ENCODE data around the gene MARK3. TPM values are rescaled to one million over a fixed set of nuclear protein-coding genes. Genes with fewer than 3 reads are reported as not detected.
A peak's percentile ranks its signal among the peaks of the same experiment; 100 is the strongest.

Gene MARK3
- total and polyA plus RNA-seq, 2 of the 13 experiments (the other 11 are each of a cell fraction or from before 2014, with no cell fraction given) = 47.7 to 56.6 TPM

GRCh38 chr14:103541709-103542604, 156.7 kb downstream of the MARK3 start:
- POLR2A ChIA-PET = interaction anchor here (1.6 to 6.9 kb wide), 3 partner anchors 13 to 24 kb away, joined by 3 to 37 read pairs (median 7); partner anchors contain the start of gene TRMT61A
- no peak overlapping the region for H3K9ac ChIP-seq (ENCODE audit: insufficient read depth, low read depth, low read length)
- DNase-seq (ENCODE audit: low spot score) = no peak
- TF ChIP-seq SIX4 (CRISPR knock-in tag; IDR thresholded peaks at IDR 0.05) (no peak), ZNF256 (CRISPR knock-in tag; conservative IDR thresholded peaks at IDR 0.05) (no peak), ZNF556 (CRISPR knock-in tag; IDR thresholded peaks at IDR 0.05; ENCODE audit: borderline replicate concordance) (no peak), EEA1 (CRISPR knock-in tag; IDR thresholded peaks at IDR 0.05; ENCODE audit: borderline replicate concordance) (no peak), ZBTB40 (IDR thresholded peaks at IDR 0.05) (no peak), ZBTB40 (CRISPR knock-in tag; IDR thresholded peaks at IDR 0.05) (no peak), NCOR1 (IDR thresholded peaks at IDR 0.05; ENCODE audit: borderline replicate concordance, low read length) (no peak), ZNF800 (CRISPR knock-in tag; IDR thresholded peaks at IDR 0.05) (no peak), SCMH1 (CRISPR knock-in tag; IDR thresholded peaks at IDR 0.05; ENCODE audit: borderline replicate concordance) (no peak), ZGPAT (CRISPR knock-in tag; IDR thresholded peaks at IDR 0.05) (no peak)

More at GRCh38 chr14:103541709-103542604, 156.7 kb downstream of the MARK3 start:
- no peaks in the 10 kb centered on the region for H4K20me1 ChIP-seq (ENCODE audit: insufficient read depth, low read length)
- H3K9me3 ChIP-seq (ENCODE audit: low read length) = no peaks in the 10 kb centered on the region
- intact Hi-C loops (cut with micrococcal nuclease; ENCODE audit: unreplicated experiment) (loop anchor here (2.0 kb wide), 1 partner anchor 17 kb away; no protein-coding TSS in a partner anchor), in situ Hi-C loops (cut with HindIII; ENCODE audit: extremely low pct_ligation_motif_present, low pct_unique_long_range_greater_than_20kb) (no loop called here)
- H3K79me2 ChIP-seq (ENCODE audit: insufficient read depth, low read length) = no peaks in the 10 kb centered on the region
- FAIRE-seq (no peak), ATAC-seq (no peak)
- no peaks in the 10 kb centered on the region for H3K36me3 ChIP-seq (replicated peaks in 1 of 2; ENCODE audit: control insufficient read depth in 1 of 2, insufficient read depth in 2 of 2, low read length in 2 of 2)
- H3K4me2 ChIP-seq (ENCODE audit: low read depth, low read length) = peak overlapping the region; percentile 58
- WGBS (ENCODE audit: low lambda C conversion rate) = 54% methylated on average over 10 of the region's 33 CpGs
- H3K27ac ChIP-seq (ENCODE audit: extremely low read length, insufficient read depth, low read length) = no peak overlapping the region
- BruUV-seq (replicated peaks) = no TSS peak
- H2AFZ ChIP-seq (ENCODE audit: low read length) = no peak overlapping the region
- peaks cover 2 to 19% of the 10 kb centered on the region in 2 experiments; a peak in 2 of 5 replicates for H3K27me3 ChIP-seq (ENCODE audit: control insufficient read depth in 1 of 2, insufficient read depth in 2 of 2, low read length in 2 of 2)
- CTCF ChIA-PET (ENCODE audit: low intra/inter-chr PET ratio, low total read pairs) = interaction anchor here (1.0 to 1.4 kb wide), 2 partner anchors 24 to 42 kb away, joined by 3 read pairs; no protein-coding TSS in a partner anchor
- H3K4me1 ChIP-seq (ENCODE audit: insufficient read depth, low read length) = peaks cover 52% of the 10 kb centered on the region
- peak overlapping the region in 2 of 3 experiments; percentile 31 to 49; a peak in 4 of 6 replicates for H3K4me3 ChIP-seq (replicated peaks in 1 of 3; ENCODE audit: insufficient read depth in 1 of 3, low read depth in 2 of 3, low read length in 3 of 3)
